ENCODE results near the gene PRRC1.

PRRC1 gene

DNA sequence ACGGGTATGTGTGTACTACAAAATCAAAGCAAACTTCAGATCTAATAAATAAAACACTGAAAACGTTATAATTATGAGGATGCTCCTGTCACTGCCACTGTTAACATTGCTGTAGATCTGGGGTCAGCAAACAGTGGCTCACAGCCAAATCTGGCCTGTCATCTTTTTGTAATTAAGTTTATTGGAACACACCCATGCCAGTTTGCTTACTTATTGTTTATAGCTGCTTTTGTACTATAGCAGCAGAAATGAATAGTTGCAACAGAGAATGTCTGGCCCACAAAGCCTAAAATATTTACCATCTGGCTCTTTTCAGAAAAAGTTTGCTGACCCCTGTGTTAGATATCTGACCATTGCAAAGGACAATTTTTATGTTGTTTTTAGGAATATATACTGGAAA lies 32.1 kb downstream of the PRRC1 start:
- H3K36me3 ChIP-seq (replicated peaks) = peaks cover 46% of the 10 kb centered on the region
- no peak for DNase-seq
- TF ChIP-seq, protein P1, sequence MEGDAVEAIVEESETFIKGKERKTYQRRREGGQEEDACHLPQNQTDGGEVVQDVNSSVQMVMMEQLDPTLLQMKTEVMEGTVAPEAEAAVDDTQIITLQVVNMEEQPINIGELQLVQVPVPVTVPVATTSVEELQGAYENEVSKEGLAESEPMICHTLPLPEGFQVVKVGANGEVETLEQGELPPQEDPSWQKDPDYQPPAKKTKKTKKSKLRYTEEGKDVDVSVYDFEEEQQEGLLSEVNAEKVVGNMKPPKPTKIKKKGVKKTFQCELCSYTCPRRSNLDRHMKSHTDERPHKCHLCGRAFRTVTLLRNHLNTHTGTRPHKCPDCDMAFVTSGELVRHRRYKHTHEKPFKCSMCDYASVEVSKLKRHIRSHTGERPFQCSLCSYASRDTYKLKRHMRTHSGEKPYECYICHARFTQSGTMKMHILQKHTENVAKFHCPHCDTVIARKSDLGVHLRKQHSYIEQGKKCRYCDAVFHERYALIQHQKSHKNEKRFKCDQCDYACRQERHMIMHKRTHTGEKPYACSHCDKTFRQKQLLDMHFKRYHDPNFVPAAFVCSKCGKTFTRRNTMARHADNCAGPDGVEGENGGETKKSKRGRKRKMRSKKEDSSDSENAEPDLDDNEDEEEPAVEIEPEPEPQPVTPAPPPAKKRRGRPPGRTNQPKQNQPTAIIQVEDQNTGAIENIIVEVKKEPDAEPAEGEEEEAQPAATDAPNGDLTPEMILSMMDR (IDR thresholded peaks at IDR 0.05; ENCODE audit: low read depth, low read length, missing control alignments) = no peak

GRCh38 chr5:127550652-127551409 lies 33.4 kb downstream of the PRRC1 start:
- Histone ChIP-seq H3K36me3 (replicated peaks) (peaks cover 44% of the 10 kb centered on the region), H3K27ac (no peak overlapping the region), H3K4me3 (ENCODE audit: low read depth, low read length) (no peak overlapping the region), H3K27me3 (replicated peaks) (no peaks in the 10 kb centered on the region)
- DNase-seq = no peak
- TF ChIP-seq, protein P1 (IDR thresholded peaks at IDR 0.05; ENCODE audit: low read depth, low read length, missing control alignments) = no peak
- in situ Hi-C loops (cut with HindIII; ENCODE audit: low pct_ligation_motif_present, low sequenced_read_pairs) = no loop called here

More for the DNA sequence above, 32.1 kb downstream of the PRRC1 start:
- in situ Hi-C loops (cut with HindIII; ENCODE audit: low pct_ligation_motif_present, low sequenced_read_pairs) = no loop called here
- Histone ChIP-seq H3K27me3 (replicated peaks) (no peaks in the 10 kb centered on the region), H3K4me3 (ENCODE audit: low read depth, low read length) (no peak overlapping the region), H3K27ac (no peak overlapping the region)

DNA sequence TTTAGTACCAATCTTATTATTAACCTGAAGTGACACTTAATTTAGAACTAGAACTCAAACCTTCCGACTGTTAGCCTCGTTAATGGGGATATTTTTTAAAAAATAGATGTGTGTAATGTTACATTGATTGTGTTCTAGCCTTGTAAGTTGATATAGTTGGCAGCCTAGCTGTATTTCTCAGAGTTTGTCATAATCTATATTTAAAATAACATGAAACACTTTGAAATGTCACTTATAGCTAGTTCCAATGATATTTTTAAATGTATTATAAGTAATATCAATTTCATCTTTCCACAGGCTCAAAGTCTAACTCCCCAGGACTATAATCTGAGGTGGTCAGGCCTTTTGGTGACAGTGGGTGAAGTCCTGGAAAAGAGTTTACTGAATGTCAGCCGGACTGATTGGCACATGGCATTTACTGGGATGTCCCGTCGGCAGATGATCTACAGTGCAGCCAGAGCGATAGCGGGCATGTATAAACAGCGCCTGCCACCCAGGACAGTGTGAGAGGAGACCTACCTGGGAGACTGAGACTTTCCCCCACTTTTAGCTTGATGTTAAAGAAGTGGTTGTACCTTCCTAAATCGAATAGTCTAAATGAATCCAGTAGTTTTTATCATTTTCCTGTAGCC lies 34.1 kb downstream of the PRRC1 start:
- Histone ChIP-seq H3K36me3 (replicated peaks) (peaks cover 42% of the 10 kb centered on the region), H3K27me3 (replicated peaks) (no peaks in the 10 kb centered on the region), H3K27ac (no peak overlapping the region), H3K4me3 (ENCODE audit: low read depth, low read length) (no peak overlapping the region)
- TF ChIP-seq, protein P1 (IDR thresholded peaks at IDR 0.05; ENCODE audit: low read depth, low read length, missing control alignments) = no peak
- in situ Hi-C loops (cut with HindIII; ENCODE audit: low pct_ligation_motif_present, low sequenced_read_pairs) = no loop called here
- no peak for DNase-seq

DNA sequence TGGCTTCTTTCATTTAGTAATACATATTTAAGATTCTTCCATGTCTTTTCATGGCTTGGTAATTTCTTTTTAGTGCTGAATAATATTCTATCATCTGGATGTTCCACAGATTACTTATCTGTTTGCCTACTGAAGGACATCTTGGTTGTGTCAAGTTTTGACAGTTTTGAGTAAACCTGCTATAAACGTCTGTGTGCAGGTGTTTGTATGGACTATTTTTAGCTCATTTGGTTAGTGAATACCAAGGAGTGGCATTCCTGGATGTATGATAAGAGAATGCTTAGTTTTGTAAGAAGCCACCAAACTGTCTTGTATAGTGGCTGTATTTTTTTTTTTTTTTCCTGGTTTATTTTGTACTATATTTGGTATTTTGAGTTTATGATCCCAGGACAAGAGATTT lies 38.4 kb downstream of the PRRC1 start:
- H3K27me3 ChIP-seq (replicated peaks) = no peaks in the 10 kb centered on the region
- H3K4me3 ChIP-seq (ENCODE audit: low read depth, low read length) = no peak overlapping the region
- no peak for DNase-seq
- TF ChIP-seq, protein P1 (IDR thresholded peaks at IDR 0.05; ENCODE audit: low read depth, low read length, missing control alignments) = no peak
- peaks cover 24% of the 10 kb centered on the region for H3K36me3 ChIP-seq (replicated peaks)
- H3K27ac ChIP-seq = no peak overlapping the region
- in situ Hi-C loops (cut with HindIII; ENCODE audit: low pct_ligation_motif_present, low sequenced_read_pairs) = no loop called here

DNA sequence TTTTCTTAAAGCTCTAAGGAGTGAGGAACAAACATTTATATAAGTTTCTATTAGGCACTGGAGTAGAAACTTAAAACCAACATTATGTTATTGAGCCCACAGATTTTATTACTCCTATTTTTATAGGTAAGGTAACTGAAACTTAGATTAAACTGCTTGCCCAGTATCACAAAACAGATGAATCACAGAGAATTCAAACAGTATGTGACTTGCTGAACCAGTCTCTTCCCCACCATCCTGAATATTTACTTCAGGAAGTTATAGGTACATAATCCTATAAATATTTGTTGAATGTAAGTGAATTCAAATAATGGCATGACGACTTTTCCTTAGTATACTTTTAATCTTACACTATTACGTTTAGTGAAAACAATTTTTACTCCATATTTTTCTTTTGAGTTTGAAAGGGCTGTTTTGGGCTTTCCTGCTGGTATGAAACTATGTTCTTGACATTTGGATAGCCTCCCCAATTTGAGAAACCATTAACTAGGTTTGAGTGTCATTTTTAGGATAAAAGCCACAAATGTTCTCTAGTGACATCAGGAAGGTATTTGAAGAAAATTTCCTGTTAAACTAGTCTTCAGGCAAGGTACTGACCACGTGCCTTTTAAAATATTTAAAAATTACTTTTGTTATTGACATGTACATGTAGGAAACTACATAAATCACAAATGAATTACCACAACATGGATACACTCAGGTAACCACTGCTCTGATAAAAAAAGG lies 39.3 kb downstream of the PRRC1 start:
- no peaks in the 10 kb centered on the region for H3K27me3 ChIP-seq (replicated peaks)
- H3K27ac ChIP-seq = no peak overlapping the region
- H3K36me3 ChIP-seq (replicated peaks) = peaks cover 21% of the 10 kb centered on the region
- H3K4me3 ChIP-seq (ENCODE audit: low read depth, low read length) = no peak overlapping the region
- in situ Hi-C loops (cut with HindIII; ENCODE audit: low pct_ligation_motif_present, low sequenced_read_pairs) = no loop called here
- no peak for DNase-seq
- TF ChIP-seq, protein P1 (IDR thresholded peaks at IDR 0.05; ENCODE audit: low read depth, low read length, missing control alignments) = no peak

All from brain microvascular endothelial cell (primary cell).